IMR-90 (cell line): ENCODE measurements around the gene HEXA.

Experiments used
- BHLHE40 ChIP-seq: fragments of 150-350 bp; IDR thresholded peaks from 2 replicates; pipeline ENCODE4 v1.6.1; 2016; ENCODE audit warnings: mild to moderate bottlenecking, low read depth, low read length
- CEBPB ChIP-seq: IDR thresholded peaks from 2 replicates; pipeline ENCODE4 v1.6.1; 2012; ENCODE audit warnings: low read depth, low read length, improper control_type of control experiment
- CTCF ChIP-seq: conservative IDR thresholded peaks from 2 replicates; pipeline ENCODE4 v1.5.1; 2012; ENCODE audit warnings: mild to moderate bottlenecking, low read depth, low read length, improper control_type of control experiment
- MXI1 ChIP-seq: IDR thresholded peaks from 2 replicates; pipeline ENCODE4 v1.6.1; 2012; ENCODE audit warnings: low read depth, mild to moderate bottlenecking, low read length, moderate library complexity, borderline replicate concordance
- POLR2A ChIP-seq: IDR thresholded peaks from 2 replicates; pipeline ENCODE4 v1.6.1; 2012; ENCODE audit warnings: mild to moderate bottlenecking, low read depth, low read length
- RAD21 ChIP-seq: IDR thresholded peaks from 2 replicates; pipeline ENCODE4 v1.6.1; 2012; ENCODE audit warnings: low read length, improper control_type of control experiment
- USF2 ChIP-seq: fragments of 150-350 bp; IDR thresholded peaks from 2 replicates; pipeline ENCODE4 v1.6.1; 2017; ENCODE audit warnings: mild to moderate bottlenecking, antibody characterized with exemption, low read length, low read depth

GRCh38 chr15:72375501-72375845, 341 bp downstream of the HEXA start:
- TF ChIP-seq CTCF: no peak
- no peak for TF ChIP-seq USF2
- TF ChIP-seq MXI1: no peak
- TF ChIP-seq POLR2A: no peak
- TF ChIP-seq RAD21: no peak
- TF ChIP-seq CEBPB: no peak
- no peak for TF ChIP-seq BHLHE40
